Measurements from ENCODE around the gene COMT. TPM values are rescaled to one million over a fixed set of nuclear protein-coding genes. Genes with fewer than 3 reads are reported as not detected.
A peak's percentile ranks its signal among the peaks of the same experiment; 100 is the strongest.

Gene COMT
- total and polyA plus RNA-seq, 2 experiments from 2014 or later, result 29.6 to 29.8 TPM

DNA sequence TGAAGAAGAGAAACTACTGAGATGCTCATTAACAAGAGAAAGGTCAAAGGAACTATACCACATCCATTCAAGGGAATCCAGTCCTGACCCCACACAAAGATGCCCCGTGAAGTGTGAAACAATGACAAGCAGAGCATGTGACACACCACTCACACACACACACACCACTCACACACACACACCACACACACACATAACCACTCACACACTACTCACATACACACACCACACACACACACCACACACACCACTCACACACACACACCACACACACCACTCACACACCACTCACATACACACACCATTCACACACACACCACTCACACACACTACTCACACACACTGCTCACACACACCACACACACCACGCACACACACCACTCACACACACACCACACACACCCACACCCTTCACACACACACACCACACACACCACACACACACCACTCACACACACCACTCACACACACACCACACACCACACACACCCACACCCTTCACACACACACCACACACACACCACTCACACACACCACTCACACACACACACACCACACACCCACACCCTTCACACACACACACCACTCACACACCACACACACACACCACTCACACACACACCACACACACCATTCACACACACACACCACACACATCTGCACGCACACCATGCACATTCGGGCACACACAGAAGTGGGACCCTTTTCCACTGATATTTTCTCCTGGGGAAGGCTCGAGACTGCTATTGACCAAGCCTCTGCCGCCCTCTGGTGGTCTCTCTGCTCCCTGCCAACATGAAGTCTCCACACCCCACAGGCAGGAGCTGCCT is 32.0 kb upstream of the COMT start:
- no peaks in the 10 kb centered on the region for H3K27me3 ChIP-seq (ENCODE audit: insufficient read depth)
- no peaks in the 10 kb centered on the region for H3K79me2 ChIP-seq (replicated peaks; ENCODE audit: insufficient read depth)
- Mint-ChIP-seq H3K4me1 (peaks cover 2% of the 10 kb centered on the region; the same call in 2 of the 3 replicates), H3K9me3 (peaks cover 3% of the 10 kb centered on the region; the same call in 1 of the 3 replicates), H3K27ac (no peak overlapping the region; the same call in 1 of the 2 replicates), H3K4me3 (no peak overlapping the region), H3K27me3 (ENCODE audit: insufficient read depth, low read depth, poor library complexity) (peaks cover 11% of the 10 kb centered on the region), H3K36me3 (ENCODE audit: low read depth) (peaks cover 18% of the 10 kb centered on the region)
- H3K9me2 ChIP-seq (ENCODE audit: insufficient read depth), result no peaks in the 10 kb centered on the region
- 0 out of 2 replicates have a peak, but pooled peaks cover 2% of the 10 kb centered on the region for H3F3A ChIP-seq (replicated peaks; ENCODE audit: low read depth)
- TF ChIP-seq REST (IDR thresholded peaks at IDR 0.05; ENCODE audit: unreplicated experiment) (no peak), EZH2phosphoT487 (IDR thresholded peaks at IDR 0.05; ENCODE audit: unreplicated experiment) (no peak), CTCF (conservative IDR thresholded peaks at IDR 0.05; ENCODE audit: low read depth in 2 of 2) (peak; percentile 88 to 93)
- TF ChIP-seq, protein P1, sequence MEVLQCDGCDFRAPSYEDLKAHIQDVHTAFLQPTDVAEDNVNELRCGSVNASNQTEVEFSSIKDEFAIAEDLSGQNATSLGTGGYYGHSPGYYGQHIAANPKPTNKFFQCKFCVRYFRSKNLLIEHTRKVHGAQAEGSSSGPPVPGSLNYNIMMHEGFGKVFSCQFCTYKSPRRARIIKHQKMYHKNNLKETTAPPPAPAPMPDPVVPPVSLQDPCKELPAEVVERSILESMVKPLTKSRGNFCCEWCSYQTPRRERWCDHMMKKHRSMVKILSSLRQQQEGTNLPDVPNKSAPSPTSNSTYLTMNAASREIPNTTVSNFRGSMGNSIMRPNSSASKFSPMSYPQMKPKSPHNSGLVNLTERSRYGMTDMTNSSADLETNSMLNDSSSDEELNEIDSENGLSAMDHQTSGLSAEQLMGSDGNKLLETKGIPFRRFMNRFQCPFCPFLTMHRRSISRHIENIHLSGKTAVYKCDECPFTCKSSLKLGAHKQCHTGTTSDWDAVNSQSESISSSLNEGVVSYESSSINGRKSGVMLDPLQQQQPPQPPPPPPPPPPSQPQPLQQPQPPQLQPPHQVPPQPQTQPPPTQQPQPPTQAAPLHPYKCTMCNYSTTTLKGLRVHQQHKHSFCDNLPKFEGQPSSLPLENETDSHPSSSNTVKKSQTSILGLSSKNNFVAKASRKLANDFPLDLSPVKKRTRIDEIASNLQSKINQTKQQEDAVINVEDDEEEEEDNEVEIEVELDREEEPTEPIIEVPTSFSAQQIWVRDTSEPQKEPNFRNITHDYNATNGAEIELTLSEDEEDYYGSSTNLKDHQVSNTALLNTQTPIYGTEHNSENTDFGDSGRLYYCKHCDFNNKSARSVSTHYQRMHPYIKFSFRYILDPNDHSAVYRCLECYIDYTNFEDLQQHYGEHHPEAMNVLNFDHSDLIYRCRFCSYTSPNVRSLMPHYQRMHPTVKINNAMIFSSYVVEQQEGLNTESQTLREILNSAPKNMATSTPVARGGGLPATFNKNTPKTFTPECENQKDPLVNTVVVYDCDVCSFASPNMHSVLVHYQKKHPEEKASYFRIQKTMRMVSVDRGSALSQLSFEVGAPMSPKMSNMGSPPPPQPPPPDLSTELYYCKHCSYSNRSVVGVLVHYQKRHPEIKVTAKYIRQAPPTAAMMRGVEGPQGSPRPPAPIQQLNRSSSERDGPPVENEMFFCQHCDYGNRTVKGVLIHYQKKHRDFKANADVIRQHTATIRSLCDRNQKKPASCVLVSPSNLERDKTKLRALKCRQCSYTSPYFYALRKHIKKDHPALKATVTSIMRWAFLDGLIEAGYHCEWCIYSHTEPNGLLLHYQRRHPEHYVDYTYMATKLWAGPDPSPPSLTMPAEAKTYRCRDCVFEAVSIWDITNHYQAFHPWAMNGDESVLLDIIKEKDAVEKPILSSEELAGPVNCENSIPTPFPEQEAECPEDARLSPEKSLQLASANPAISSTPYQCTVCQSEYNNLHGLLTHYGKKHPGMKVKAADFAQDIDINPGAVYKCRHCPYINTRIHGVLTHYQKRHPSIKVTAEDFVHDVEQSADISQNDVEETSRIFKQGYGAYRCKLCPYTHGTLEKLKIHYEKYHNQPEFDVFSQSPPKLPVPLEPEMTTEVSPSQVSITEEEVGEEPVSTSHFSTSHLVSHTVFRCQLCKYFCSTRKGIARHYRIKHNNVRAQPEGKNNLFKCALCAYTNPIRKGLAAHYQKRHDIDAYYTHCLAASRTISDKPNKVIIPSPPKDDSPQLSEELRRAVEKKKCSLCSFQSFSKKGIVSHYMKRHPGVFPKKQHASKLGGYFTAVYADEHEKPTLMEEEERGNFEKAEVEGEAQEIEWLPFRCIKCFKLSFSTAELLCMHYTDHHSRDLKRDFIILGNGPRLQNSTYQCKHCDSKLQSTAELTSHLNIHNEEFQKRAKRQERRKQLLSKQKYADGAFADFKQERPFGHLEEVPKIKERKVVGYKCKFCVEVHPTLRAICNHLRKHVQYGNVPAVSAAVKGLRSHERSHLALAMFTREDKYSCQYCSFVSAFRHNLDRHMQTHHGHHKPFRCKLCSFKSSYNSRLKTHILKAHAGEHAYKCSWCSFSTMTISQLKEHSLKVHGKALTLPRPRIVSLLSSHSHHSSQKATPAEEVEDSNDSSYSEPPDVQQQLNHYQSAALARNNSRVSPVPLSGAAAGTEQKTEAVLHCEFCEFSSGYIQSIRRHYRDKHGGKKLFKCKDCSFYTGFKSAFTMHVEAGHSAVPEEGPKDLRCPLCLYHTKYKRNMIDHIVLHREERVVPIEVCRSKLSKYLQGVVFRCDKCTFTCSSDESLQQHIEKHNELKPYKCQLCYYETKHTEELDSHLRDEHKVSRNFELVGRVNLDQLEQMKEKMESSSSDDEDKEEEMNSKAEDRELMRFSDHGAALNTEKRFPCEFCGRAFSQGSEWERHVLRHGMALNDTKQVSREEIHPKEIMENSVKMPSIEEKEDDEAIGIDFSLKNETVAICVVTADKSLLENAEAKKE (CRISPR knock-in tag; IDR thresholded peaks at IDR 0.05), result no peak
- H3K4me2 ChIP-seq, result no peak overlapping the region
- H3K27ac ChIP-seq (ENCODE audit: low read depth), result no peak overlapping the region
- 0 out of 2 replicates have a peak, but pooled peaks cover 3% of the 10 kb centered on the region for H4K20me1 ChIP-seq (replicated peaks; ENCODE audit: insufficient read depth)
- H2AFZ ChIP-seq, result no peak overlapping the region
- H3K4me3 ChIP-seq, result no peak overlapping the region
- ATAC-seq (peak; percentile 94), DNase-seq (ENCODE audit: low spot score) (peak; percentile 88)
- no peaks in the 10 kb centered on the region for H3K4me1 ChIP-seq (ENCODE audit: insufficient read depth)
- no peaks in the 10 kb centered on the region for H3K36me3 ChIP-seq (ENCODE audit: insufficient read depth)

All from GM23338 (cell line).